Astrocyte (in vitro differentiated cells and primary cell): ENCODE data around the gene SEPSECS. TPM values are rescaled to one million over a fixed set of nuclear protein-coding genes. Genes with fewer than 3 reads are reported as not detected.

ENCODE experiments used
- DNase-seq: peaks from one replicate; pipeline ENCODE4 v3.0.0-alpha.2; 2010; ENCODE audit warnings: low read depth
- FAIRE-seq: peaks from 2 replicates; lab custom pipeline; 2011; peaks lifted over from hg19 to GRCh38; lab: Jason Lieb, UNC
- H2AFZ ChIP-seq: 2 replicates; pipeline ENCODE4 v1.6.0; 2012; ENCODE audit warnings: low read depth, low read length, inconsistent platforms
- H3K27ac ChIP-seq: 2 replicates; pipeline ENCODE4 v1.5.1; 2011; ENCODE audit warnings: low read depth, low read length, inconsistent platforms
- H3K27me3 ChIP-seq: 2 replicates; pipeline ENCODE4 v1.6.0; 2011; ENCODE audit warnings: low read length, inconsistent platforms; ENCODE audit not compliant: insufficient read depth
- H3K36me3 ChIP-seq: 2 replicates; pipeline ENCODE4 v1.5.1; 2011; ENCODE audit warnings: low read length, inconsistent platforms; ENCODE audit not compliant: insufficient read depth
- H3K4me1 ChIP-seq: 2 replicates; pipeline ENCODE4 v1.5.1; 2011; ENCODE audit warnings: low read length, inconsistent platforms; ENCODE audit not compliant: insufficient read depth
- H3K4me2 ChIP-seq: 2 replicates; pipeline ENCODE4 v1.6.0; 2012; ENCODE audit warnings: low read length, inconsistent platforms
- H3K4me3 ChIP-seq: 2 replicates; pipeline ENCODE4 v1.5.1; 2011; ENCODE audit warnings: low read depth, mild to moderate bottlenecking, low read length, inconsistent platforms; ENCODE audit not compliant: insufficient read depth
- H3K79me2 ChIP-seq: 2 replicates; pipeline ENCODE4 v1.6.0; 2012; ENCODE audit warnings: mild to moderate bottlenecking, low read length, inconsistent platforms; ENCODE audit not compliant: insufficient read depth
- H3K9ac ChIP-seq: 2 replicates; pipeline ENCODE4 v1.6.0; 2012; ENCODE audit warnings: mild to moderate bottlenecking, low read length, inconsistent platforms
- H3K9me3 ChIP-seq: 2 replicates; pipeline ENCODE4 v1.5.1; 2012; ENCODE audit warnings: low read depth, mild to moderate bottlenecking, low read length, inconsistent platforms; ENCODE audit not compliant: insufficient read depth
- H4K20me1 ChIP-seq: 2 replicates; pipeline ENCODE4 v1.6.0; 2012; ENCODE audit warnings: low read length, inconsistent platforms; ENCODE audit not compliant: insufficient read depth
- H3K27ac Mint-ChIP-seq: one replicate; pipeline ENCODE4 v1.8.0; 2021; ENCODE audit warnings: mild to moderate bottlenecking, mixed read lengths; ENCODE audit not compliant: unreplicated experiment
- H3K27me3 Mint-ChIP-seq: one replicate; pipeline ENCODE4 v1.8.0; 2021; ENCODE audit warnings: low read depth, mixed read lengths; ENCODE audit not compliant: unreplicated experiment
- H3K36me3 Mint-ChIP-seq: one replicate; pipeline ENCODE4 v1.8.0; 2021; ENCODE audit warnings: low read depth, mixed read lengths; ENCODE audit not compliant: unreplicated experiment
- H3K4me1 Mint-ChIP-seq: one replicate; pipeline ENCODE4 v1.8.0; 2021; ENCODE audit warnings: low read depth, mixed read lengths; ENCODE audit not compliant: unreplicated experiment
- H3K4me3 Mint-ChIP-seq: one replicate; pipeline ENCODE4 v1.8.0; 2021; ENCODE audit warnings: mild to moderate bottlenecking, moderate library complexity, mixed read lengths; ENCODE audit not compliant: unreplicated experiment
- H3K9me3 Mint-ChIP-seq: one replicate; pipeline ENCODE4 v1.8.0; 2021; ENCODE audit warnings: mild to moderate bottlenecking, mixed read lengths; ENCODE audit not compliant: unreplicated experiment
- CTCF ChIP-seq: IDR thresholded peaks from 2 replicates; pipeline ENCODE4 v1.5.1; 2011; ENCODE audit warnings: low read depth, mild to moderate bottlenecking, inconsistent platforms, low read length, moderate library complexity; ENCODE audit not compliant: insufficient read depth
- EZH2 ChIP-seq: IDR thresholded peaks from 2 replicates; pipeline ENCODE4 v1.6.1; 2012; ENCODE audit warnings: mild to moderate bottlenecking, low read length, inconsistent platforms; ENCODE audit not compliant: insufficient read depth
- total RNA-seq: library from RNA; stranded (reverse); gene quantifications from 2 replicates; pipeline ENCODE4 v1.2.1, GENCODE V29; 2021

SEPSECS gene
- total RNA-seq, 1 donor from 2014 or later: 4.2 TPM

GRCh38 chr4:25104591-25104990, 55.7 kb downstream of the SEPSECS start:
- Mint-ChIP-seq H3K27ac (no peak overlapping the region), H3K4me3 (no peak overlapping the region), H3K4me1 (no peaks in the 10 kb centered on the region), H3K27me3 (peaks cover 5% of the 10 kb centered on the region), H3K36me3 (no peaks in the 10 kb centered on the region), H3K9me3 (peaks cover 12% of the 10 kb centered on the region)
- Histone ChIP-seq H3K4me2 (no peak overlapping the region), H3K9me3 (peaks cover 5% of the 10 kb centered on the region), H4K20me1 (no peaks in the 10 kb centered on the region), H3K9ac (no peak overlapping the region), H3K79me2 (no peaks in the 10 kb centered on the region), H2AFZ (no peak overlapping the region), H3K4me3 (no peak overlapping the region), H3K27ac (no peak overlapping the region), H3K4me1 (peaks cover 5% of the 10 kb centered on the region), H3K36me3 (no peaks in the 10 kb centered on the region), H3K27me3 (peaks cover 13% of the 10 kb centered on the region)
- TF ChIP-seq CTCF: no peak
- TF ChIP-seq EZH2: no peak
- no peak for FAIRE-seq
- DNase-seq: no peak

GRCh38 chr4:25103418-25103817, 56.8 kb downstream of the SEPSECS start:
- Mint-ChIP-seq H3K4me1 (no peaks in the 10 kb centered on the region), H3K36me3 (no peaks in the 10 kb centered on the region), H3K9me3 (peaks cover 10% of the 10 kb centered on the region), H3K27ac (no peak overlapping the region), H3K27me3 (peaks cover 9% of the 10 kb centered on the region), H3K4me3 (no peak overlapping the region)
- peaks cover 13% of the 10 kb centered on the region for H3K27me3 ChIP-seq
- no peak overlapping the region for H3K4me3 ChIP-seq
- no peak for FAIRE-seq
- no peak overlapping the region for H3K27ac ChIP-seq
- no peak overlapping the region for H3K9ac ChIP-seq
- peaks cover 5% of the 10 kb centered on the region for H3K9me3 ChIP-seq
- H3K36me3 ChIP-seq: no peaks in the 10 kb centered on the region
- no peaks in the 10 kb centered on the region for H3K79me2 ChIP-seq
- no peak overlapping the region for H2AFZ ChIP-seq
- no peak for DNase-seq
- H3K4me2 ChIP-seq: no peak overlapping the region
- no peaks in the 10 kb centered on the region for H4K20me1 ChIP-seq
- H3K4me1 ChIP-seq: peaks cover 9% of the 10 kb centered on the region
- TF ChIP-seq CTCF (no peak), EZH2 (no peak)

- FAIRE-seq (no peak), DNase-seq (no peak)
- H3K36me3 Mint-ChIP-seq: no peaks in the 10 kb centered on the region
- H2AFZ ChIP-seq: no peak overlapping the region
- H3K4me1 Mint-ChIP-seq: no peaks in the 10 kb centered on the region
- peaks cover 9% of the 10 kb centered on the region for H3K4me1 ChIP-seq
- peaks cover 18% of the 10 kb centered on the region for H3K27me3 Mint-ChIP-seq
- H3K9me3 ChIP-seq: peaks cover 5% of the 10 kb centered on the region
- no peak overlapping the region for H3K4me3 Mint-ChIP-seq
- peaks cover 15% of the 10 kb centered on the region for H3K27me3 ChIP-seq
- no peaks in the 10 kb centered on the region for H3K79me2 ChIP-seq
- H4K20me1 ChIP-seq: no peaks in the 10 kb centered on the region
- no peak overlapping the region for H3K9ac ChIP-seq
- H3K4me3 ChIP-seq: no peak overlapping the region
- no peak for TF ChIP-seq EZH2
- no peak for TF ChIP-seq CTCF
- H3K4me2 ChIP-seq: no peak overlapping the region
- peaks cover 10% of the 10 kb centered on the region for H3K9me3 Mint-ChIP-seq
- no peaks in the 10 kb centered on the region for H3K36me3 ChIP-seq
- H3K27ac Mint-ChIP-seq: no peak overlapping the region
- H3K27ac ChIP-seq: no peak overlapping the region
Measured at GRCh38 chr4:25101836-25102235, 58.4 kb downstream of the SEPSECS start.
